A549 (cell line): Measurements from ENCODE around the gene MORF4L1. TPM values are rescaled to one million over a fixed set of nuclear protein-coding genes. Genes with fewer than 3 reads are reported as not detected.
"Not testable (repeated sequence)": the region's sequence is repeated elsewhere in the genome, so short reads cannot be mapped to it uniquely, and the experiment has no call there.

Experiments used
- ATAC-seq, 2 experiments: fragments of 200-7000 bp in 1 of 2; fragments of >200 bp in 1 of 2; cut with Nextera tagmentation in 1 of 2; cut with Tn5 transposase in 1 of 2; 3 replicates each; pipeline versions ENCODE4 v1.8.0 to v1.9.1; 2018 to 2020; ENCODE audit warnings: mild to moderate bottlenecking in 1 of 2, moderate library complexity in 1 of 2
- CTCF ChIA-PET: fragments of 300-600 bp; sonication (Branson Sonifier 250); formaldehyde crosslinking; extraction: SDS; loops from one replicate; lab custom pipeline; 2021; ENCODE audit warnings: antibody characterized with exemption, inconsistent platforms; lab: Yijun Ruan, JAX
- POLR2A ChIA-PET: fragments of 350-600 bp; formaldehyde crosslinking; extraction: SDS; loops from one replicate; lab custom pipeline; 2021; ENCODE audit warnings: antibody characterized with exemption, inconsistent platforms; lab: Yijun Ruan, JAX
- DNase-seq, 2 experiments: peaks; one replicate each; pipeline versions ENCODE4 v3.0.0 to v3.0.0-alpha.2; 2011 to 2016; ENCODE audit warnings: low read depth in 1 of 2, low spot score in 1 of 2
- FAIRE-seq: peaks from 2 replicates; lab custom pipeline; 2011; peaks lifted over from hg19 to GRCh38; lab: Jason Lieb, UNC
- H3K27ac ChIP-seq, 2 experiments: fragments of >200 bp; sonication (Bioruptor Twin); formaldehyde crosslinking; 3 replicates each; pipeline ENCODE4 v1.5.1; 2016 to 2017
- H3K4me1 ChIP-seq: fragments of >200 bp; sonication (Bioruptor Twin); formaldehyde crosslinking; 3 replicates; pipeline ENCODE4 v1.6.1; 2016
- H3K4me2 ChIP-seq: fragments of >200 bp; sonication (Bioruptor Twin); formaldehyde crosslinking; 3 replicates; pipeline ENCODE4 v1.6.1; 2016
- H3K4me3 ChIP-seq: fragments of >200 bp; sonication (Bioruptor Twin); formaldehyde crosslinking; 3 replicates; pipeline ENCODE4 v1.5.1; 2016
- H3K9me3 ChIP-seq: fragments of >200 bp; sonication (Bioruptor Twin); formaldehyde crosslinking; 3 replicates; pipeline ENCODE4 v1.6.1; 2016
- CHD4 ChIP-seq: fragments of 200-600 bp; sonication (generic); IDR thresholded peaks from 2 replicates; pipeline ENCODE4 v1.6.1; 2016; ENCODE audit warnings: antibody characterized with exemption, mild to moderate bottlenecking, borderline replicate concordance
- CTCF ChIP-seq: fragments of >200 bp; sonication (Bioruptor Twin); formaldehyde crosslinking; IDR thresholded peaks from 3 replicates; pipeline ENCODE4 v1.5.1; 2016
- EHF ChIP-seq: fragments of 250-450 bp; sonication (Bioruptor Pico); IDR thresholded peaks from 2 replicates; pipeline ENCODE4 v1.5.0; 2020; ENCODE audit warnings: mild to moderate bottlenecking
- EHMT2 ChIP-seq: fragments of 200-600 bp; sonication (generic); IDR thresholded peaks from 2 replicates; pipeline ENCODE4 v1.6.1; 2016; ENCODE audit warnings: antibody characterized with exemption, low read depth, mild to moderate bottlenecking, moderate library complexity
- EP300 ChIP-seq, 2 experiments: fragments of >200 bp; sonication (Bioruptor Twin); formaldehyde crosslinking; IDR thresholded peaks; 2 replicates in 1 of 2; 3 replicates in 1 of 2; pipeline ENCODE4 v1.6.1; 2016 to 2017
- FOSB ChIP-seq: fragments of 250-450 bp; sonication (Bioruptor Pico); IDR thresholded peaks from 2 replicates; pipeline ENCODE4 v1.5.0; 2020; ENCODE audit warnings: mild to moderate bottlenecking, moderate library complexity
- FOSL2 ChIP-seq, 2 experiments: fragments of 450-650 bp in 1 of 2; fragments of >200 bp in 1 of 2; sonication (Bioruptor Twin) in 1 of 2; formaldehyde crosslinking; IDR thresholded peaks; 2 replicates each; pipeline versions ENCODE4 v1.5.0 to v1.6.1; 2016 to 2020; ENCODE audit warnings: mild to moderate bottlenecking in 1 of 2, moderate library complexity in 1 of 2
- FOXS1 ChIP-seq: fragments of 250-450 bp; sonication (Bioruptor Pico); IDR thresholded peaks from 2 replicates; pipeline ENCODE4 v1.5.0; 2020; ENCODE audit warnings: mild to moderate bottlenecking, moderate library complexity
- GATA3 ChIP-seq: IDR thresholded peaks from 2 replicates; pipeline ENCODE4 v1.6.1; 2012; ENCODE audit warnings: borderline replicate concordance
- HOXA7 ChIP-seq: fragments of 250-450 bp; sonication (Bioruptor Pico); IDR thresholded peaks from 2 replicates; pipeline ENCODE4 v1.5.0; 2020; ENCODE audit warnings: mild to moderate bottlenecking, moderate library complexity
- NFE2L2 ChIP-seq: fragments of 150-350 bp; conservative IDR thresholded peaks from 2 replicates; pipeline ENCODE4 v1.6.1; 2014; ENCODE audit warnings: low read length
- NPAS2 ChIP-seq: fragments of 250-450 bp; sonication (Bioruptor Pico); IDR thresholded peaks from 2 replicates; pipeline ENCODE4 v1.8.0; 2022; ENCODE audit warnings: mild to moderate bottlenecking, moderate library complexity, borderline replicate concordance
- NR3C1 ChIP-seq: fragments of >200 bp; sonication (Bioruptor Twin); formaldehyde crosslinking; IDR thresholded peaks from 3 replicates; pipeline ENCODE4 v1.6.1; 2017
- RARB ChIP-seq: fragments of 250-450 bp; sonication (Bioruptor Pico); IDR thresholded peaks from 2 replicates; pipeline ENCODE4 v1.8.0; 2021; ENCODE audit warnings: mild to moderate bottlenecking, moderate library complexity
- SMC3 ChIP-seq: fragments of >200 bp; sonication (Bioruptor Twin); formaldehyde crosslinking; IDR thresholded peaks from 3 replicates; pipeline ENCODE4 v1.6.1; 2018; ENCODE audit warnings: inconsistent platforms
- USF2 ChIP-seq: fragments of 450-650 bp; IDR thresholded peaks from 2 replicates; pipeline ENCODE4 v1.6.1; 2014; ENCODE audit warnings: antibody characterized with exemption
- ZC3H11A ChIP-seq: fragments of 450-650 bp; IDR thresholded peaks from 2 replicates; pipeline ENCODE4 v1.6.1; 2014; ENCODE audit warnings: antibody characterized with exemption, mild to moderate bottlenecking
- ZSCAN20 ChIP-seq: fragments of 250-450 bp; sonication (Bioruptor Pico); IDR thresholded peaks from 2 replicates; pipeline ENCODE4 v1.8.0; 2022; ENCODE audit warnings: mild to moderate bottlenecking, moderate library complexity
- WGBS: methylation state at CpG from one replicate; pipeline ENCODE4 v1.1.6; 2017; ENCODE audit errors: missing lambda C conversion rate; 5-methylcytosine and 5-hydroxymethylcytosine counted together
- polyA plus RNA-seq, 4 experiments: library from polyadenylated mRNA; depleted of rRNA in 3 of 4; stranded (reverse); fragments of >200 nt; fragmentation: RNase III in 1 of 4; extraction: RNeasy Plus Mini Kit Qiagen cat#74134 plus additional on column Dnase treatment in 1 of 4; gene quantifications; 2 replicates in 3 of 4; 3 replicates in 1 of 4; pipeline ENCODE4 v1.2.3, GENCODE V29; 2011 to 2017
- TF ChIP-seq, protein P1 (sequence below): fragments of >200 bp; sonication (Bioruptor Twin); formaldehyde crosslinking; IDR thresholded peaks from 2 replicates; pipeline ENCODE4 v1.6.1; 2016
- TF ChIP-seq, protein P2 (sequence below): fragments of 200-600 bp; sonication (generic); IDR thresholded peaks from 2 replicates; pipeline ENCODE4 v1.6.1; 2016; ENCODE audit warnings: antibody characterized with exemption, mild to moderate bottlenecking, moderate library complexity
- TF ChIP-seq, protein P3 (sequence below): IDR thresholded peaks from 2 replicates; pipeline ENCODE4 v1.6.1; 2012

Gene MORF4L1
- polyA plus RNA-seq, 2 of the 4 experiments (the other 2 are of a cell fraction), result 498 to 927 TPM

DNA sequence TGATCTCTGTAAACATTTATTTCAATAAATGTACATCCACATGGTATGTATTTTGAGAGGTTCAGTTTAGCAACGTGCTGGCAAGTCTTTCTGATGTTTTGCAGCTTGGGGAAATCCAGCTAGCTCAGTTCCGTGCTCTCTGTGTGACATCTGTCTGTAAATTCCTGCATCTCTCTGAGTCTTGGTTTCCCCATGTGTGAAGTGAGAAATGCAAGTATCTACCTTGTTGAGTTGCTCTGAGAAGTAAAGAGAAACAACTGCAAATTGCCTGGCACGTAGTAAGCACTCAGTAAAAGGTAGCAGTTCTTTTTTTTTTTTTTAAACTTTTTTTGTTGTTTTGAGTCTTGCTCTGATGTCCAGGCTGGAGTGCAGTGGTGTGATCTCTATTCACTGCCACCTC, 30.2 kb upstream of the MORF4L1 start:
- DNase-seq (no peak), FAIRE-seq (no peak), ATAC-seq (no peak)
- no peak overlapping the region for H3K4me3 ChIP-seq
- CTCF ChIA-PET, result interaction anchor here (1.2 kb wide), 1 partner anchor 31 kb away, joined by 3 read pairs; no protein-coding TSS in a partner anchor
- POLR2A ChIA-PET, result no interaction called here
- TF ChIP-seq ZC3H11A, result no peak
- TF ChIP-seq, protein P1, sequence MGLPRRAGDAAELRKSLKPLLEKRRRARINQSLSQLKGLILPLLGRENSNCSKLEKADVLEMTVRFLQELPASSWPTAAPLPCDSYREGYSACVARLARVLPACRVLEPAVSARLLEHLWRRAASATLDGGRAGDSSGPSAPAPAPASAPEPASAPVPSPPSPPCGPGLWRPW, result no peak
- no peak for TF ChIP-seq EHMT2
- no peak for TF ChIP-seq USF2
- TF ChIP-seq CTCF, result no peak
- no peak for TF ChIP-seq ZSCAN20 (CRISPR knock-in tag)
- no peak for TF ChIP-seq EP300 (IDR thresholded peaks at IDR 0.05)
- no peak for TF ChIP-seq GATA3
- H3K4me1 ChIP-seq, result no peaks in the 10 kb centered on the region
- H3K9me3 ChIP-seq, result no peaks in the 10 kb centered on the region
- H3K4me2 ChIP-seq, result no peak overlapping the region
- no peak overlapping the region for H3K27ac ChIP-seq
- 53% methylated on average over 3 of the region's 3 CpGs for WGBS

DNA sequence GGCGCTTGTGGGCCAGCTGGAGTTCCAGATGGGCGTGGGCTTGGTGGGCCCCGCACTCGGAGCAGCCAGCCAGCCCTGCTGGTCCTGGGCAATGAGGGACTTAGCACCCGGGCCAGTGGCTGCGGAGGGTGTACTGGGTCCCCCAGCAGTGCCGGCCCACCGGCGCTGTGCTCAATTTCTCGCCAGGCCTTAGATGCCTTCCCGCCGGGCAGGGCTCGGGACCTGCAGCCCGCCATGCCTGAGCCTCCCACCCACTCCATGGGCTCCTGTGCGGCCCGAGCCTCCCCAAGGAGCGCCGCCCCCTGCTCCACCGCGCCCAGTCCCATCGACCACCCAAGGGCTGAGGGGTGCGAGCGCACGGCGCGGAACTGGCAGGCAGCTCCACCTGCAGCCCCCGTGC, 25.8 kb upstream of the MORF4L1 start:
- H3K9me3 ChIP-seq, H3K27ac ChIP-seq, H3K4me2 ChIP-seq, ATAC-seq, H3K4me1 ChIP-seq, FAIRE-seq, POLR2A ChIA-PET, H3K4me3 ChIP-seq, DNase-seq: not testable (repeated sequence)
- CTCF ChIA-PET, result interaction anchor here (3.5 kb wide), 1 partner anchor 35 kb away, joined by 13 read pairs; the partner anchor contains the start of gene ADAMTS7
- WGBS, result 100% methylated on average over 3 of the region's 27 CpGs

GRCh38 chr15:78847387-78847906, 25.2 kb upstream of the MORF4L1 start:
- DNase-seq, H3K4me3 ChIP-seq, ATAC-seq, CTCF ChIA-PET, H3K27ac ChIP-seq, FAIRE-seq, H3K4me1 ChIP-seq, H3K9me3 ChIP-seq, POLR2A ChIA-PET, H3K4me2 ChIP-seq: not testable (repeated sequence)
- 77% methylated on average over 15 of the region's 15 CpGs for WGBS

DNA sequence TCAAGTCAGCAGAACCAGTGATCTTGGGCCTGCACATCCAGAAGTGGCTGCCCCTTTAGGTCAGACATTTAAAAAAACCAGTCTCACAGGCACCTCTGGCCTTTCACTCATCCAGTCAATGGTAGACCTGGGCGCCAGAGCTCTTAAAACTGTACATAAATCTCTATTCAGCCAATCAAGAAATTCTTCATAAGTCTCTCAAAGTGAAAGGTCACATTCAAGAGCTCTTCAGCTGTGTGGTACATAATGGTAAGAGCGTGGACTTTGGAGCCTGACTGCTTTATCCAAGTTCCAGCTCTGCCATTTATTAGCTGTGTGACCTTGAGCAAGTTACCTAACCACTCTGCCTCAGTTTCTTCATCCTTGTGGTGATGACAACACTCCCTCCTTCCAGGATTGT, 22.3 kb upstream of the MORF4L1 start:
- DNase-seq, result no peak
- Histone ChIP-seq H3K4me2 (no peak overlapping the region), H3K9me3 (no peaks in the 10 kb centered on the region), H3K27ac (no peak overlapping the region), H3K4me1 (no peaks in the 10 kb centered on the region), H3K4me3 (no peak overlapping the region)
- WGBS, result 72% methylated on average over 2 of the region's 2 CpGs
- no peak for ATAC-seq
- no peak for FAIRE-seq
- POLR2A ChIA-PET, result interaction anchor here (1.0 kb wide), 1 partner anchor 22 kb away, joined by 3 read pairs; the partner anchor contains the start of gene MORF4L1
- CTCF ChIA-PET, result interaction anchor here (1.4 to 2.8 kb wide), 3 partner anchors 12 to 39 kb away, joined by 6 to 10 read pairs (median 9); partner anchors contain the start of gene ADAMTS7
- TF ChIP-seq, protein P2, sequence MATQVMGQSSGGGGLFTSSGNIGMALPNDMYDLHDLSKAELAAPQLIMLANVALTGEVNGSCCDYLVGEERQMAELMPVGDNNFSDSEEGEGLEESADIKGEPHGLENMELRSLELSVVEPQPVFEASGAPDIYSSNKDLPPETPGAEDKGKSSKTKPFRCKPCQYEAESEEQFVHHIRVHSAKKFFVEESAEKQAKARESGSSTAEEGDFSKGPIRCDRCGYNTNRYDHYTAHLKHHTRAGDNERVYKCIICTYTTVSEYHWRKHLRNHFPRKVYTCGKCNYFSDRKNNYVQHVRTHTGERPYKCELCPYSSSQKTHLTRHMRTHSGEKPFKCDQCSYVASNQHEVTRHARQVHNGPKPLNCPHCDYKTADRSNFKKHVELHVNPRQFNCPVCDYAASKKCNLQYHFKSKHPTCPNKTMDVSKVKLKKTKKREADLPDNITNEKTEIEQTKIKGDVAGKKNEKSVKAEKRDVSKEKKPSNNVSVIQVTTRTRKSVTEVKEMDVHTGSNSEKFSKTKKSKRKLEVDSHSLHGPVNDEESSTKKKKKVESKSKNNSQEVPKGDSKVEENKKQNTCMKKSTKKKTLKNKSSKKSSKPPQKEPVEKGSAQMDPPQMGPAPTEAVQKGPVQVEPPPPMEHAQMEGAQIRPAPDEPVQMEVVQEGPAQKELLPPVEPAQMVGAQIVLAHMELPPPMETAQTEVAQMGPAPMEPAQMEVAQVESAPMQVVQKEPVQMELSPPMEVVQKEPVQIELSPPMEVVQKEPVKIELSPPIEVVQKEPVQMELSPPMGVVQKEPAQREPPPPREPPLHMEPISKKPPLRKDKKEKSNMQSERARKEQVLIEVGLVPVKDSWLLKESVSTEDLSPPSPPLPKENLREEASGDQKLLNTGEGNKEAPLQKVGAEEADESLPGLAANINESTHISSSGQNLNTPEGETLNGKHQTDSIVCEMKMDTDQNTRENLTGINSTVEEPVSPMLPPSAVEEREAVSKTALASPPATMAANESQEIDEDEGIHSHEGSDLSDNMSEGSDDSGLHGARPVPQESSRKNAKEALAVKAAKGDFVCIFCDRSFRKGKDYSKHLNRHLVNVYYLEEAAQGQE, result no peak
- no peak for TF ChIP-seq NFE2L2
- TF ChIP-seq HOXA7, result no peak
- no peak for TF ChIP-seq CHD4
- no peak for TF ChIP-seq ZC3H11A
- TF ChIP-seq, protein P3, sequence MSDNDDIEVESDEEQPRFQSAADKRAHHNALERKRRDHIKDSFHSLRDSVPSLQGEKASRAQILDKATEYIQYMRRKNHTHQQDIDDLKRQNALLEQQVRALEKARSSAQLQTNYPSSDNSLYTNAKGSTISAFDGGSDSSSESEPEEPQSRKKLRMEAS, result no peak
- no peak for TF ChIP-seq FOSL2 (IDR thresholded peaks at IDR 0.05)
- TF ChIP-seq FOSL2 (CRISPR knock-in tag; IDR thresholded peaks at IDR 0.05), result no peak
- TF ChIP-seq FOXS1 (CRISPR knock-in tag), result no peak
- TF ChIP-seq, protein P1, result no peak
- TF ChIP-seq FOSB (CRISPR knock-in tag), result no peak
- TF ChIP-seq EHF (CRISPR knock-in tag), result no peak
- no peak for TF ChIP-seq NPAS2 (CRISPR knock-in tag)
- TF ChIP-seq NR3C1, result no peak
- TF ChIP-seq SMC3, result no peak
- TF ChIP-seq RARB, result no peak
